ENCODE results near the gene BAIAP3. TPM values are rescaled to one million over a fixed set of nuclear protein-coding genes. Genes with fewer than 3 reads are reported as not detected.

Gene BAIAP3
- total and polyA plus RNA-seq, 12 donors: 0.79 to 129 (median 16.3) TPM

DNA sequence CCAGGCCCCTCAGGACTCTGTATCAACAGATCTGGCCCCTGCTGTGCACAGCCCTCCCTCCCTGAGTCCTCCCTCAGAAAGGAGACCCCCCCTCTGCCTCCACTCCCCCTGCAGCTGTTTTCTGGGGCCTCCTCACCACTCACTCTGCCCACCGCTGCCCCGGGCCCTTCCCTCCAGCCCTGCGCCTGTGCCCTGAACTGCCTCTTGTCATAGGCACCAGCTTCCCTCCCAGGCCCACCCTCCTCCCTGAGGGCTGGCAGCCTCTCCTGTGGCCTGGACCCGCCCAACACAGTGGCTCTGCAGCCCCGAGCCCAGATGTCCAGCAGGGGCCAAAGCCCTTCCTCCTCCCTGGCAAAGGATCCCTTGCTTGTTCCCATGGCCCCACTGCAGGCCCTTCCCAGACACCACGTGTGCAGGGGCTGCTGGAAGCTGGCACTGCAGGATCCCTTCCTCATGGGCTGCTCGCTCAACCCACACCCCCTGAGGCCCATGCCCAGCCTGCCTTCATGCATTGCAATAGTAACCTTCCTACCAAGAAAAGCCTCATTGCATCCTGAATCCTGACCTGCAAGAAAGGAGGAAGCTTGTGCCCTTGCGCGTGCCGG lies 44.1 kb downstream of the BAIAP3 start:
- H3K4me1 ChIP-seq (replicated peaks in 1 of 2): peaks cover 12 to 22% of the 10 kb centered on the region in 2 donors
- 86 to 93% (median 90%) methylated on average over 4 to 10 of the region's 10 CpGs for WGBS, 4 donors
- H3K27me3 ChIP-seq: no peaks in the 10 kb centered on the region
- no peak overlapping the region for H3K4me3 ChIP-seq
- TF ChIP-seq, protein P1, sequence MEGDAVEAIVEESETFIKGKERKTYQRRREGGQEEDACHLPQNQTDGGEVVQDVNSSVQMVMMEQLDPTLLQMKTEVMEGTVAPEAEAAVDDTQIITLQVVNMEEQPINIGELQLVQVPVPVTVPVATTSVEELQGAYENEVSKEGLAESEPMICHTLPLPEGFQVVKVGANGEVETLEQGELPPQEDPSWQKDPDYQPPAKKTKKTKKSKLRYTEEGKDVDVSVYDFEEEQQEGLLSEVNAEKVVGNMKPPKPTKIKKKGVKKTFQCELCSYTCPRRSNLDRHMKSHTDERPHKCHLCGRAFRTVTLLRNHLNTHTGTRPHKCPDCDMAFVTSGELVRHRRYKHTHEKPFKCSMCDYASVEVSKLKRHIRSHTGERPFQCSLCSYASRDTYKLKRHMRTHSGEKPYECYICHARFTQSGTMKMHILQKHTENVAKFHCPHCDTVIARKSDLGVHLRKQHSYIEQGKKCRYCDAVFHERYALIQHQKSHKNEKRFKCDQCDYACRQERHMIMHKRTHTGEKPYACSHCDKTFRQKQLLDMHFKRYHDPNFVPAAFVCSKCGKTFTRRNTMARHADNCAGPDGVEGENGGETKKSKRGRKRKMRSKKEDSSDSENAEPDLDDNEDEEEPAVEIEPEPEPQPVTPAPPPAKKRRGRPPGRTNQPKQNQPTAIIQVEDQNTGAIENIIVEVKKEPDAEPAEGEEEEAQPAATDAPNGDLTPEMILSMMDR (IDR thresholded peaks at IDR 0.05): no peak
- TF ChIP-seq POLR2A (IDR thresholded peaks at IDR 0.05): no peak
- intact Hi-C loops (cut with DNase I): no loop called here
- DNase-seq: peak in 1 of 7 donors; percentile 42
- no peaks in the 10 kb centered on the region for H3K36me3 ChIP-seq (replicated peaks in 1 of 2)
- H3K27ac ChIP-seq: peak overlapping the region in 3 of 5 donors; percentile 97 to 98 (median 97)
- H3K9me3 ChIP-seq (replicated peaks in 1 of 3): no peaks in the 10 kb centered on the region

DNA sequence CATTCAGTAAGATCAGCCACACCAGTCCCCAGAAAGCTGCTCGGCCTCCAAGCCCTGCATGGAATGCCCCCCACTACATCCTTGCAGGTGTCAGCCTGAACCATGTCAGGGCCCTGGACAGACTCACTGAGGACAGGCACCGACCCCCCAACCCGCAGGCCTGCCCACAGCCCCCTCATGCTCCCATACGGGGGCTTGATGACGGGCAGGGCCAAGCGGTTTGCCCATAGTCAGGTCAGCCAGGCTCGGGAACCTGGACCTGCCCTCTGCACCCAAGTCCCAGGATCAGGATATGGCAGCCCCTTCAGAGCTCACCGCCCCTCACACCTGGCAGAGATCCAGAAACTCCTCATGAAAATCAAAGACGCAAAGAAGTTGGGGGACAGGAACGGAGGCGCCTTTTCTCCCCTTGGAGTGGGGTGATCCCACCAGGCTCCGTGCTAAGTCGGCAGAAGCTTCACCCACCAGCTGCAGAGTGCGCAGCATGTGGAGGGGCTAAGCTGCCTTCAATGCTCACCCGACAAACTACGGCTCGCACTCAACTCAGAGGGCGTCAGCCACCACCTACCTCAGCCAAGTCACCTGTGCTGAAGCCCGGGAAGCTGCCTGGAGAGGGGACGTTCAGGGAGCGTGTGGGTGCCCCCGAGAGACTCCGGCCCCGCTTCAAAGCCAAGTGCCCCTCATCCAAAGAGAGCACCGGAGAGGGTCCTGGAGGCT lies 44.8 kb downstream of the BAIAP3 start:
- peaks cover 0 to 1% of the 10 kb centered on the region in 2 donors for H3K36me3 ChIP-seq (replicated peaks in 1 of 2)
- peak overlapping the region in 4 of 5 donors; percentile 95 to 98 (median 97) for H3K27ac ChIP-seq
- TF ChIP-seq POLR2A (IDR thresholded peaks at IDR 0.05): no peak
- TF ChIP-seq, protein P1 (IDR thresholded peaks at IDR 0.05): no peak
- no peaks in the 10 kb centered on the region for H3K9me3 ChIP-seq (replicated peaks in 1 of 3)
- peak overlapping the region in 1 of 4 donors; percentile 56 for H3K4me3 ChIP-seq
- WGBS, 4 donors: 86 to 91% (median 88%) methylated on average over 6 to 25 of the region's 25 CpGs
- H3K4me1 ChIP-seq (replicated peaks in 1 of 2): peaks cover 12 to 22% of the 10 kb centered on the region in 2 donors
- H3K27me3 ChIP-seq: no peaks in the 10 kb centered on the region
- DNase-seq: peak in 1 of 7 donors; percentile 36
- intact Hi-C loops (cut with DNase I): no loop called here

DNA sequence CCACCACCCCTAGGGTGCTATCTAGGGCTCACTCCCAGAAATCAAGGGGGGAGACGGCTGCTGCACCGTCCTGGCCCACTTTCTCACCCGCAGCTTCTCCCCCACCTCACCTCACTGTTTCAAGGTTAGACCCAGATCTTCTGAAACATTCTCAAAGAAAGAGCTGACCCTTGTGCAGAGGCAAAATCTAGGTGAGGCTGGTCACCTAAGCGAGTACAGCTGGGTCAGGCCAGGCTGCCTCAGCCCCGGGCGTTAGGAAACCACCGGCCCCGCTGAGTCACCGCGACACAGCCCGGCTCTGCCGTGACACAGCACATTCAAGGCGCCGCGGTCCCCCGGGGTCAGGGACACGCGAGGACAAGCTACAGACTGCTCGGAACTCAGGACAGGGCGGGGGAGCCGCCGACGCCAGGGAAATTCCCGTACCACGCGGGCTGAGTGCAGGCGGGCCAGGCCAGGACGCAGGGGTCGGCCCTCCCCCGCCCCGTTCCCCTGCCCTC lies 45.4 kb downstream of the BAIAP3 start:
- peak; percentile 94 to 99 (median 98) for DNase-seq
- Histone ChIP-seq H3K27ac (peak overlapping the region; percentile 89 to 98 (median 97)), H3K36me3 (replicated peaks in 1 of 2) (peaks cover 0 to 7% of the 10 kb centered on the region in 2 donors), H3K4me3 (peak overlapping the region in 2 of 4 donors; percentile 24 to 56), H3K27me3 (no peaks in the 10 kb centered on the region), H3K9me3 (replicated peaks in 1 of 3) (no peaks in the 10 kb centered on the region), H3K4me1 (replicated peaks in 1 of 2) (peaks cover 12 to 22% of the 10 kb centered on the region in 2 donors)
- intact Hi-C loops (cut with DNase I): no loop called here
- TF ChIP-seq, protein P1 (IDR thresholded peaks at IDR 0.05): no peak
- TF ChIP-seq POLR2A (IDR thresholded peaks at IDR 0.05): peak in 1 of 2 donors; percentile 53
- 4 to 20% (median 12%) methylated on average over 1 to 31 of the region's 31 CpGs for WGBS, 4 donors

DNA sequence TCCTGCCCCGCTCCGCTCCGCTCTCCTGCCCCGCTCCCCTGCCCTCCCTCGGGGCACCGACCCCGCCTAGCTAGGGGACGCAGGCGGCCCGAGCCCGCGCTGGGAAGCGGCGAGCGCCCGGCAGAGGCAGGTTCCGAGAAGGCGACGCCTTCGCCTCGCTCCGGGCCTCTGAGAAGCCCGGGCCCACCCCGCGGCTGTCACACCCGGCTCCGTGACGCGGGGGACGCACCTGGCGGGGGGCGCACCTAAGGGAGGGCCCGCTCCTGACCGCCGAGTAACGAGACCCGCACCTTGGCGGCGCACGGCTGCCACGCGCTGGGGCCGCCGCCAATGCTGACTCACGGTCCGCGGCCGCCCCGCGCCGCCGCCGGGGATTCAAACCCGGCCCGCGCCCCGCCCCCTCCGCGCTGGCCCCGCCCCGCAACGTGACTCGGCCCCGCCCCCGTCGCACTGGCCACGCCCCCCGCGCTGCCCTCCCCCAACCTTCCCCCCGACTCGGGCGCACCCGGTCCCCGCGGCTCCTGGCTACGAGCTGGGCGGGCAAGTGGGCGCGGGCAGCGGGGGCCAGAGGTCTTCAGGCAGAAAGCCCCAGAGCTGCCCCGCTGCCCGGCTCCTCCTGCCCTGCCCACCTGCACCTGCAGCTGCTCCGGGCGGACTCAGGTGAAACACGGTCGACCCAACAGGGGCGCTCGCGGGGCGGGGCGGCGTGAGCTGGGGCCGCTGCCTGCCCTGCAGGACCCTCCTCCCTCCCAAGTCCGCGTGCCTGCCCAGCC lies 46.0 kb downstream of the BAIAP3 start:
- Histone ChIP-seq H3K9me3 (replicated peaks in 1 of 3) (no peaks in the 10 kb centered on the region), H3K27me3 (no peaks in the 10 kb centered on the region), H3K4me3 (peak overlapping the region in 2 of 4 donors; percentile 24 to 56), H3K36me3 (replicated peaks in 1 of 2) (peaks cover 0 to 8% of the 10 kb centered on the region in 2 donors), H3K4me1 (replicated peaks in 1 of 2) (peaks cover 12 to 22% of the 10 kb centered on the region in 2 donors), H3K27ac (peak overlapping the region; percentile 89 to 98 (median 97))
- intact Hi-C loops (cut with DNase I): no loop called here
- DNase-seq: peak; percentile 58 to 77 (median 73)
- TF ChIP-seq, protein P1 (IDR thresholded peaks at IDR 0.05): no peak
- peak in 1 of 2 donors; percentile 73 for TF ChIP-seq POLR2A (IDR thresholded peaks at IDR 0.05)
- WGBS, 4 donors: 4 to 30% (median 7%) methylated on average over 2 to 95 of the region's 95 CpGs
